Retinal pigment epithelial cell (primary cell): ENCODE results near the gene FAM209A.
"Not testable (repeated sequence)": the region's sequence is repeated elsewhere in the genome, so short reads cannot be mapped to it uniquely, and the experiment has no call there.

ENCODE experiments used
- DNase-seq: peaks from one replicate; pipeline ENCODE4 v3.0.0-alpha.2; 2010; ENCODE audit warnings: low read depth
- H3K4me3 ChIP-seq: 2 replicates; pipeline ENCODE4 v1.5.1; 2011; ENCODE audit warnings: mild to moderate bottlenecking, low read length, control low read depth, moderate library complexity
- TF ChIP-seq, protein P1 (sequence below): conservative IDR thresholded peaks from 2 replicates; pipeline ENCODE4 v1.5.1; 2011; ENCODE audit warnings: low read depth, low read length, control low read depth, inconsistent platforms

The FAM209A gene

DNA sequence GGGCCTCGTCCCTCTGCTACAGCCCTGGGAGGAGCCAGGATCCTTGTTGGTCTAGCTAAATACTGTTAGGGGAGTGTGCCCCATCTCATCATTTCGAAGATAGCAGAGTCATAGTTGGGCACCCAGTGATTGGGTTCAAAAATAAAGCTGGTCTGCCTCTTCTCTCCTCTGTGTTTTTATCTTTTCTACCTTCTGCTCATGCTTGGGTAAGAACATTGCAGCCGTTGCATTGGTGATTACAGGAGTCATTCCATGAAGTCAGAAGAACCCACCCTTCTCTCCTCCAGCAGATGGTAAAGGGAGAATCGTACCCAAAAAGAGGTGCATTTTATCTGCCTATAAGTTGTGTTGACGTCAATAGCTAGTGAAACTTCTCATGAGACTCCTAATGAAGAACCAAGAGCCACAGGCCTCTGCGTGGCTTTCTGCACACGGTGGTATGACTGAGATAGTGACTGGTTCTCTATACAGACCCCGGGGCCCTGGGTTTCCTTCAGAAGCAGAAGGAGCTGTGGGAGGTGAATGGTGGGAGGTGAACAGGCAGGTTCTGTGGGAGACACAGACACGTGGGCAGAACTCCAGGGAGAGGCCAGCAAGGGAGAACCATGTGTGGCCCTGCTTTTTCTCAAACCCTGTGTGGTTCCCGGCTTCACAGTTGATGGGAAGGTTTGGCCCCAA is 5.7 kb upstream of the FAM209A start:
- DNase-seq: no peak
- no peak overlapping the region for H3K4me3 ChIP-seq
- TF ChIP-seq, protein P1, sequence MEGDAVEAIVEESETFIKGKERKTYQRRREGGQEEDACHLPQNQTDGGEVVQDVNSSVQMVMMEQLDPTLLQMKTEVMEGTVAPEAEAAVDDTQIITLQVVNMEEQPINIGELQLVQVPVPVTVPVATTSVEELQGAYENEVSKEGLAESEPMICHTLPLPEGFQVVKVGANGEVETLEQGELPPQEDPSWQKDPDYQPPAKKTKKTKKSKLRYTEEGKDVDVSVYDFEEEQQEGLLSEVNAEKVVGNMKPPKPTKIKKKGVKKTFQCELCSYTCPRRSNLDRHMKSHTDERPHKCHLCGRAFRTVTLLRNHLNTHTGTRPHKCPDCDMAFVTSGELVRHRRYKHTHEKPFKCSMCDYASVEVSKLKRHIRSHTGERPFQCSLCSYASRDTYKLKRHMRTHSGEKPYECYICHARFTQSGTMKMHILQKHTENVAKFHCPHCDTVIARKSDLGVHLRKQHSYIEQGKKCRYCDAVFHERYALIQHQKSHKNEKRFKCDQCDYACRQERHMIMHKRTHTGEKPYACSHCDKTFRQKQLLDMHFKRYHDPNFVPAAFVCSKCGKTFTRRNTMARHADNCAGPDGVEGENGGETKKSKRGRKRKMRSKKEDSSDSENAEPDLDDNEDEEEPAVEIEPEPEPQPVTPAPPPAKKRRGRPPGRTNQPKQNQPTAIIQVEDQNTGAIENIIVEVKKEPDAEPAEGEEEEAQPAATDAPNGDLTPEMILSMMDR: no peak

DNA sequence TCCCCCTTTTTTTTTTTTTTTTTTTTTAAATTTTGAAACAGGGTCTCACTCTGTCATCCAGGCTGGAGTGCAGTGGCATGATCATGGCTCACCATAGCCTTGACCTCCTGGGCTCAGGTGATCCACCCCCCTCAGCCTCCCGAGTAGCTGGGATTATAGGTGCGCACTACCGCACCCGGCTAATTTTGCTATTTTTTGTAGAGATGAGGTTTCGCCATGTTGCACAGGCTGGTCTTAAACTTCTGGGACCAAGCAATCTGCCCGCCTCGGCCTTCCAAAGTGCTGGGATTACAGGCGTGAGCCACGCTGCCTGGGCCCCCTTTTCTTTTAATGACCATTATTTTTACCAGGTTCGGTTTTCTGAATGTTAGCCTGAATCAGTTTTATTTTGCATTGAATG is 5.0 kb upstream of the FAM209A start:
- no peak for DNase-seq
- no peak overlapping the region for H3K4me3 ChIP-seq
- TF ChIP-seq, protein P1: no peak

DNA sequence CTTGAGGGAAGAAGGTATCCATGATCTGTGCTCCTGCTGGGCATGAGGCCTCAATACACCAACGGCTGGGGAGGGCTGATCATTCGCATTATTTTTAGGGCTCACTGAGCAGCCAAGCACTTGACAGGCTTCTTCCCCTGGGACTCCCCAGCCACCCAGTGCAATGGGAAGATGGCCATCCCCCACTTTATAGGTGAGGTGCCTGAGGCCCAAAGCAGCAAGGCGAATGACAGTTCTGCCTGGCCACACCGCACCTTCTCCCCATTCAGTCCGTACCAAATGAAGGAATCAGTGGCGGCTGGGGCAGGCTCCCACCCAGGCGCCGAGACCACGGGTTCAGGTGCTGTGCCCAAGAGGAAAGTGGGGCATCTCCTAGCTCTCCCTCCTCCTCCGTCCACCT is 4.4 kb upstream of the FAM209A start:
- no peak for DNase-seq
- TF ChIP-seq, protein P1: no peak
- no peak overlapping the region for H3K4me3 ChIP-seq

DNA sequence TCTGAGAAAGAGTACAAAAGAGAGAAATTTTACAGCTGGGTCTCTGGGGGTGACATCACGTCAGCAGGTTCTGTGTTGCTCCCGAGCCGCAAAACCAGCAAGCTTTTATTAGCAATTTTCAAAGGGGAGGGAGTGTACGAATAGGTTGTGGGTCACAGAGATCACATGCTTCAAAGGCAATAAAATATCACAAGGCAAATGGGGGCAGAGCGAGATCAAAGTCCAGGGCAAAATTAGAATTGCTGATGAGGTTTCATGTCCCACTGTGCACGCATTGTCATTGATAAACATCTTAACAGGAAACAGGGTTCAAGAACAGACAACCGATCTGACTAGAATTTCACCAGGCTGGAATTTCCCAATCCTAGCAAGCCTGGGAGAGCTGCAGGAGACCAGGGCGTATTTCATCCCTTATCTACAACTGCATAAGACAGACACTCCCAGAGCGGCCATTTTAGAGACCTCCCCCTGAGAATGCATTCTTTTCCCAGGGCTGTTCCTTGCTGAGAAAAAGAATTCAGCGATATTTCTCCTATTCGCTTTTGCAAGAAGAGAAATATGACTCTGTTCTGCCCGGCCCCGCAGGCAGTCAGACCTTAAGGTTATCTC is 3.7 kb upstream of the FAM209A start:
- H3K4me3 ChIP-seq, DNase-seq: not testable (repeated sequence)

DNA sequence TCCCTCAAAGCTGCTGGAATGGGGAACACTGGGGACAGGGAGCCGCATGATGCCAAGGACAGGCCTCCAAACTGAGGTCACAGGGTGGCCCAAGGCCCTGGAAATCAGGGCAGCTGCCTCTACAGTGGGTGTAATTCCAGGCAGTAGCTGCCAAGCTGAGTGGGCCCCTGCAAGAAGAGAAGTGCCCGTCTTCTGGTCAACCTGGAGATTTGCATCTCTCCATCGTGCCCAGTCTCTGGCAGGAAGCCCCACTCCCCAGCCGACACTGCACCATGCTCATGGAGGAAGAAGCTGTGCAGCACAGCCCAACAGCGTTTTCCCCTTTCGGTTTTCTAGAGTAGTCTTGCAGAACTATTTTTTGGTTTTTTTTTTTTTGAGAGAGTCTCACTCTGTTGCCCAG is 2.2 kb upstream of the FAM209A start:
- TF ChIP-seq, protein P1: no peak
- no peak for DNase-seq
- H3K4me3 ChIP-seq: no peak overlapping the region

DNA sequence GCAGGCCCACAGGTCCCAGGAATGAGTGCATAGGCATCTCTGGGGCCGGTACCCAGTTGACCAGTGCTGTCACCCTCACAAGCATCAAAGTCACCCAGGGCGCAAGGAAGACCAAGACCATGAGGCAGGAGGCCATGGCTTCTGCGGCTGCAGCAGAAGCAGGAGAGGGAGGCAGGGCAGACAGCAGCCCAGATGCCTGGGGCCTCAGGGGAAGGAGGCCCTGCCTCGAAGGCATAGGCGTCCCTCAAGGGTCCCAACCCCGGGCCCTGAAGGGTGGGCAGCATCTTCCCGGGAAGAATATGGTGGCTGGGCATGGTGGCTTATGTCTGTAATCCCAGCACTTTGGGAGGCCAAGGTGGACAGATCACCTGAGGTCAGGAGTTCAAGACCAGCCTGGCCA is 3.0 kb downstream of the FAM209A start:
- TF ChIP-seq, protein P1: no peak
- no peak overlapping the region for H3K4me3 ChIP-seq
- DNase-seq: no peak

DNA sequence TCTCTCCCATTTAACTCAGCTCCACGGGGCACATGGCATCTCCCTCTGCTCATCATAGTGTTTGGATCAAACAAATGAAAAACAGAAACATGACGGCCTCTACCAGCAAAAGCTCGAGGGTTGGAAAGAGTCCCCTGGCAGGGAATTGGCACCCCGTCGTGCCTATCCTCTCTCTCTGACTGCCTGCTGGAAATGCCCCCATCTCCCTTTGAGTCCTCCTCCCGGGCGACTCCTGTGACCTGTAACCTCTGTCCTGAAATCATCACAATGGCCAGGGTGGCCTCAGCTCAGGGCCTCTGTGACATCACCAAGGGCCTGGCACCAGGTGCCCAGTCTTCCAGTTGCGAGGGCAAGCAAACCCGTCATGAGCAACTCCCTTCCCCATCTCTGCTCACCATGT is 8.4 kb downstream of the FAM209A start, which contains the start of gene FAM209B:
Gene FAM209B, plus strand, starts transcription at position 301 of the 400 bp plus-strand sequence. Its CDS starts 96 bp downstream, at position 397.
- not testable (repeated sequence) for H3K4me3 ChIP-seq, DNase-seq

DNA sequence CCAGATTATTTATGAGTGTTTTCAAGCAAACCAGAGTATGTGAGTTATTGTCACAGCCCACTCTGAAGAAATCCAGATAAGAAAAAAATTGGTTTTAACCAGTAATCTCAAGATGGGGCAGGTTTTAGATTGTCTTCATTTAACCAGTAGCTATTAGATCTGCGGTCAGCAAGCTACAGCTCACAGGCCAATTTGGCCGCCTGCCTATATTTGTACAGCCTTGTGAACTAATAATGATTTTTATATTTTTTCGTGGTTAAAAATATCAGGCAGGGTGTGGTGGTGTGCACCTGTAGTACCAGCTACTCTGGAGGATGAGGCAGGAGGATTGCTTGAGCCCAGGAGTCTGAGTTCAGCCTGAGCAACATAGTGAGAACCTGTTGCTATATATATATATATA is 13.5 kb downstream of the FAM209A start:
- TF ChIP-seq, protein P1: no peak
- H3K4me3 ChIP-seq: no peak overlapping the region
- DNase-seq: no peak
